D721Med (cell line): ENCODE data around the gene UCN.

Experiments used
- DNase-seq: peaks from one replicate; pipeline ENCODE4 v3.0.0; 2011; ENCODE audit warnings: low spot score; ENCODE audit not compliant: insufficient read length
- FAIRE-seq: peaks from 2 replicates; lab custom pipeline; 2011; peaks lifted over from hg19 to GRCh38; lab: Jason Lieb, UNC
- CTCF ChIP-seq: IDR thresholded peaks from 2 replicates; pipeline ENCODE4 v1.5.1; 2012; ENCODE audit warnings: mild to moderate bottlenecking, control low read depth; ENCODE audit not compliant: insufficient read depth; ENCODE audit errors: missing control alignments

The UCN gene

DNA sequence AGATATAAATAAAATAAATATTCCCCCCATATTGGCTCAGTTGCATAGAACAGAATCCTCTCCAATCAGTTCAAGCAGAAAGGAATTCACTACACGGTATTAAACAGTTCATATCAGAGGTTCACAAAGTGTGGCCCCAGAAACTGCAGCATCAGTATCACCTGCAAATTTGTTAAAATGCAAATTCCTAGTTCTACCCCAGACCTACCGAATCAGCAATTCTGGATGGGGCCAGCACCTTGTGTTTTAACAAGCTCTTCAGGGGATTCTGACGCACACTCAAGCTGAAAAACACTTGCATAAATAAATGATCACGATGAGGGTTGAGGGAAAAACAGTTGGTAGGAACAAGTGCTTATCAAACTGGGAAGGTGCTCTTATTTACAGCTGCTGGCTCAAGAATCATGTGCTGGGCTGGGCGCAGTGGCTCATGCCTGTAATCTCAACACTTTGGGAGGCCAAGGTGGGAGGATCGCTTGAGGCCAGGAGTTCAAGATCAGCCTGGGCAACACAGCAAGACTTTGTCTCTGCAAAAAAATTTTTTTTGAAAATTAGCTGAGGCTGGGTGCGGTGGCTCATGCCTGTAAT, 42.0 kb upstream of the UCN start:
- DNase-seq (no peak), FAIRE-seq (no peak)
- TF ChIP-seq CTCF: no peak

- DNase-seq (no peak), FAIRE-seq (no peak)
- no peak for TF ChIP-seq CTCF
These were observed 39.4 kb upstream of the UCN start for GRCh38 chr2:27347641-27348040.

- no peak for DNase-seq
- FAIRE-seq: no peak
- TF ChIP-seq CTCF: no peak
These were observed 27.9 kb upstream of the UCN start for GRCh38 chr2:27336173-27336572.

GRCh38 chr2:27335311-27335710, 27.1 kb upstream of the UCN start:
- no peak for FAIRE-seq
- TF ChIP-seq CTCF: no peak

DNA sequence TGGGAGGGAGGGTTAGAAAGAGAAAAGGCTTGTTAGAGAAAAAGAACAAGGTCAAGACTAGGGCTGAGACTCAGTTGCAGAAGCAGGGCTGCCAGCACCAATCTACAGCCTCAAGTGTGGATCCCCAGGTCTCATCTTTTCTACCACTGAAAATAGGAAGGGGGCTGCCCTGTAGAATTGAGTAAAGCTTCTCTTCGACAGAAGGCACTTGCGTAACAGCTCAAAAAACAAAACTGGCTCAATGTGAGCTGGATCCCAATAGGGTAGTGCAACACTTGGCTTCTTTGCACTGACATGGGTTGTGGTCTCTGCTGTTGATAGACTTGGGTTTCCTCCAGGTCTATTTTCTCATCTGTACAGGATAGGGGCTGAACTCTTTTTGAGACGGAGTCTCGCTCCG, 16.5 kb upstream of the UCN start:
- DNase-seq: no peak
- FAIRE-seq: no peak
- no peak for TF ChIP-seq CTCF

More at GRCh38 chr2:27335311-27335710, 27.1 kb upstream of the UCN start:
- DNase-seq: no peak

DNA sequence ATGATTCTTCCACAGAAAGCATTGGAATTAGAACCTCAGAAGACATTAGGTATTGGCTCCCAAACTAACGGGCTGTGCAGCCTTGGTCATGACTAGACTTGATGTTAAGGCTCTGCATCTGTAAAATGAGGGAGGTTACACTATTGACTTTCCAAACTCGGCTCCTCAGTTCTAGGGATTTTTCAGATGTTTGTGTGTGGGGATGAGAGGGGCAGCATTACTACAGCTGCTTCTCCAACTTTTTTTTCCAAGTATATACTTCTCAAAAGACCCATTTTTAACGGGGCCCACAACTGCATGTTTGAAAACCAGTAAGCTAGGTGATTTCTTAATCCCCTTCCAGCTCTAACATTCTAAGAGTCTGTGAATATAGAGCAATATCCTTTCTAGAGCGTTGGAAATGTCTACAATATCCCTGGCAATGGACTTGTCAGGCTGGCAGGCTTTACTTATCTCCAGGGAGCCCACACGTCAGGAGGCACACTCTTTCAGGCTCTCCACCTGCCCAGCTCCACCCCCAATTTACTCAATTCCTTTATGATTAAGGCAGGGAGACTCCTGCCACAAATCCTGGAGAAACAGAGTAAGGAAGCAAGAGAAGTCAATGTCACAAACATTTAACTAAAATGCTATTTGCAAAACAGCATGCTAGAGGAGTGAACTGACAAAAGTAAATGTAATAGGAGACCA, 15.5 kb upstream of the UCN start:
- DNase-seq (no peak), FAIRE-seq (no peak)

More for the DNA sequence above, 15.5 kb upstream of the UCN start:
- no peak for TF ChIP-seq CTCF
